ENCODE results near the gene EBF4. TPM values are rescaled to one million over a fixed set of nuclear protein-coding genes. Genes with fewer than 3 reads are reported as not detected.

Gene EBF4
- total RNA-seq, 1 donor from 2014 or later, result 19.2 TPM

- no peaks in the 10 kb centered on the region for H3K36me3 ChIP-seq
- no peaks in the 10 kb centered on the region for H3K4me1 ChIP-seq
- H3K27ac ChIP-seq, result no peak overlapping the region
- peaks cover 0 to 6% of the 10 kb centered on the region in 2 donors for H3K9me3 ChIP-seq
- no peak overlapping the region for H3K4me3 ChIP-seq
- TF ChIP-seq CTCF (IDR thresholded peaks at IDR 0.05), result no peak
- H3K27me3 ChIP-seq, result no peaks in the 10 kb centered on the region
- intact Hi-C loops (cut with DNase I), result no loop called here
- no peak for DNase-seq (ENCODE audit: low spot score in 2 of 2)
Observed at GRCh38 chr20:2736441-2736840, 43.9 kb downstream of the EBF4 start.

- H3K4me3 ChIP-seq, result no peak overlapping the region
- intact Hi-C loops (cut with DNase I), result no loop called here
- H3K4me1 ChIP-seq, result no peaks in the 10 kb centered on the region
- H3K36me3 ChIP-seq, result no peaks in the 10 kb centered on the region
- no peak overlapping the region for H3K27ac ChIP-seq
- H3K27me3 ChIP-seq, result no peaks in the 10 kb centered on the region
- no peak for DNase-seq (ENCODE audit: low spot score in 2 of 2)
- H3K9me3 ChIP-seq, result no peaks in the 10 kb centered on the region
- no peak for TF ChIP-seq CTCF (IDR thresholded peaks at IDR 0.05)
Observed at GRCh38 chr20:2738331-2739041, 45.9 kb downstream of the EBF4 start.

GRCh38 chr20:2739042-2739398 is 46.4 kb downstream of the EBF4 start:
- H3K27me3 ChIP-seq, result no peaks in the 10 kb centered on the region
- no peak overlapping the region for H3K4me3 ChIP-seq
- TF ChIP-seq CTCF (IDR thresholded peaks at IDR 0.05), result no peak
- no peaks in the 10 kb centered on the region for H3K4me1 ChIP-seq
- no peaks in the 10 kb centered on the region for H3K9me3 ChIP-seq
- intact Hi-C loops (cut with DNase I), result no loop called here
- H3K27ac ChIP-seq, result no peak overlapping the region
- DNase-seq (ENCODE audit: low spot score in 2 of 2), result no peak
- H3K36me3 ChIP-seq, result no peaks in the 10 kb centered on the region

- intact Hi-C loops (cut with DNase I), result no loop called here
- no peaks in the 10 kb centered on the region for H3K9me3 ChIP-seq
- H3K27ac ChIP-seq, result no peak overlapping the region
- H3K36me3 ChIP-seq, result no peaks in the 10 kb centered on the region
- no peak for DNase-seq (ENCODE audit: low spot score in 2 of 2)
- H3K4me1 ChIP-seq, result no peaks in the 10 kb centered on the region
- H3K4me3 ChIP-seq, result no peak overlapping the region
- TF ChIP-seq CTCF (IDR thresholded peaks at IDR 0.05), result no peak
- H3K27me3 ChIP-seq, result no peaks in the 10 kb centered on the region
Observed at GRCh38 chr20:2740702-2741101, 48.1 kb downstream of the EBF4 start.

GRCh38 chr20:2741463-2741862 is 48.9 kb downstream of the EBF4 start:
- H3K36me3 ChIP-seq, result no peaks in the 10 kb centered on the region
- no peak overlapping the region for H3K27ac ChIP-seq
- no peak for TF ChIP-seq CTCF (IDR thresholded peaks at IDR 0.05)
- H3K4me3 ChIP-seq, result no peak overlapping the region
- DNase-seq (ENCODE audit: low spot score in 2 of 2), result no peak
- intact Hi-C loops (cut with DNase I), result no loop called here
- no peaks in the 10 kb centered on the region for H3K9me3 ChIP-seq
- no peaks in the 10 kb centered on the region for H3K4me1 ChIP-seq
- no peaks in the 10 kb centered on the region for H3K27me3 ChIP-seq

GRCh38 chr20:2741881-2742280 is 49.3 kb downstream of the EBF4 start:
- Histone ChIP-seq H3K4me1 (no peaks in the 10 kb centered on the region), H3K27me3 (no peaks in the 10 kb centered on the region), H3K27ac (no peak overlapping the region), H3K9me3 (no peaks in the 10 kb centered on the region), H3K4me3 (no peak overlapping the region), H3K36me3 (no peaks in the 10 kb centered on the region)
- no peak for DNase-seq (ENCODE audit: low spot score in 2 of 2)
- no peak for TF ChIP-seq CTCF (IDR thresholded peaks at IDR 0.05)
- intact Hi-C loops (cut with DNase I), result no loop called here

Data from ascending aorta (tissue), 2 donors.